GM10266 (cell line): Measurements from ENCODE around the gene BCL11B.
"Not testable (repeated sequence)": the region's sequence is repeated elsewhere in the genome, so short reads cannot be mapped to it uniquely, and the experiment has no call there.

Experiments
- DNase-seq: peaks from one replicate; pipeline ENCODE4 v3.0.0; 2012; ENCODE audit errors: extremely low spot score
- CTCF ChIP-seq: IDR thresholded peaks from 2 replicates; pipeline ENCODE4 v1.5.1; 2012; ENCODE audit warnings: mild to moderate bottlenecking, low read depth; ENCODE audit not compliant: control insufficient read depth, insufficient read depth; ENCODE audit errors: missing control alignments

BCL11B gene

GRCh38 chr14:99229654-99230207 is 42.3 kb downstream of the BCL11B start:
- DNase-seq, result no peak

GRCh38 chr14:99228760-99229159 is 43.2 kb downstream of the BCL11B start:
- not testable (repeated sequence) for DNase-seq

More at GRCh38 chr14:99229654-99230207, 42.3 kb downstream of the BCL11B start:
- TF ChIP-seq CTCF, result no peak

- no peak for DNase-seq
- TF ChIP-seq CTCF, result no peak
Measured at GRCh38 chr14:99226687-99227086, 45.3 kb downstream of the BCL11B start.

- DNase-seq, result no peak
- TF ChIP-seq CTCF, result no peak
Measured at GRCh38 chr14:99225436-99226203, 46.4 kb downstream of the BCL11B start.

GRCh38 chr14:99224948-99225347 is 47.0 kb downstream of the BCL11B start:
- no peak for DNase-seq
- TF ChIP-seq CTCF, result no peak

GRCh38 chr14:99224116-99224910 is 47.7 kb downstream of the BCL11B start:
- DNase-seq, result no peak
- no peak for TF ChIP-seq CTCF

GRCh38 chr14:99221445-99221844 is 50.6 kb downstream of the BCL11B start:
- no peak for TF ChIP-seq CTCF
- DNase-seq, result no peak
